MCF 10A (cell line): ENCODE measurements around the gene MAP3K8. TPM values are rescaled to one million over a fixed set of nuclear protein-coding genes. Genes with fewer than 3 reads are reported as not detected.
A peak's percentile ranks its signal among the peaks of the same experiment; 100 is the strongest.

ENCODE experiments used
- BruUV-seq: library from RNA; stranded (reverse); fragments of 400-500 nt; replicated peaks from 2 replicates; lab custom pipeline; 2021; lab: Mats Ljungman, UMichigan
- CTCF ChIA-PET: fragments of 300-600 bp; sonication (Branson Sonifier 250); formaldehyde crosslinking; extraction: SDS; loops from one replicate; lab custom pipeline; 2021; ENCODE audit warnings: antibody characterized with exemption, inconsistent platforms; lab: Yijun Ruan, JAX
- POLR2A ChIA-PET: fragments of 300-600, 350-650 bp; sonication (Branson Sonifier 250); formaldehyde crosslinking; extraction: SDS; loops from one replicate; lab custom pipeline; 2020; ENCODE audit warnings: antibody characterized with exemption, inconsistent platforms; lab: Yijun Ruan, JAX
- DNase-seq: peaks from one replicate; pipeline ENCODE4 v3.0.0-alpha.2; 2018; ENCODE audit not compliant: unreplicated experiment
- H3K27ac Mint-ChIP-seq: one replicate; pipeline ENCODE4 v1.8.0; 2022; ENCODE audit warnings: mild to moderate bottlenecking, low read depth, mixed read lengths; ENCODE audit not compliant: unreplicated experiment
- H3K27me3 Mint-ChIP-seq: one replicate; pipeline ENCODE4 v1.8.0; 2022; ENCODE audit warnings: mixed read lengths; ENCODE audit not compliant: insufficient read depth, unreplicated experiment
- H3K36me3 Mint-ChIP-seq: one replicate; pipeline ENCODE4 v1.8.0; 2022; ENCODE audit warnings: mild to moderate bottlenecking, moderate library complexity, mixed read lengths; ENCODE audit not compliant: insufficient read depth, unreplicated experiment
- H3K4me1 Mint-ChIP-seq: one replicate; pipeline ENCODE4 v1.8.0; 2022; ENCODE audit warnings: mixed read lengths; ENCODE audit not compliant: insufficient read depth, unreplicated experiment
- H3K4me3 Mint-ChIP-seq: one replicate; pipeline ENCODE4 v1.8.0; 2022; ENCODE audit warnings: mild to moderate bottlenecking, moderate library complexity, mixed read lengths; ENCODE audit not compliant: unreplicated experiment
- H3K9me3 Mint-ChIP-seq: one replicate; pipeline ENCODE4 v1.8.0; 2022; ENCODE audit warnings: mixed read lengths; ENCODE audit not compliant: unreplicated experiment
- CTCF ChIP-seq: fragments of 200-600 bp; IDR thresholded peaks from one replicate; pipeline ENCODE4 v1.8.0; 2022; ENCODE audit warnings: antibody characterized with exemption, mild to moderate bottlenecking; ENCODE audit not compliant: unreplicated experiment
- intact Hi-C: fragments of 100-400 bp; cut with micrococcal nuclease; formaldehyde crosslinking; loops from 2 replicates; pipeline ENCODE4 v1.14.1; 2022
- total RNA-seq: library from RNA; stranded (reverse); gene quantifications from 2 replicates; pipeline ENCODE4 v1.2.3, GENCODE V29; 2022

MAP3K8 gene
- total RNA-seq, 1 experiment from 2014 or later, result 1.5 TPM

- no TSS peak for BruUV-seq
- Mint-ChIP-seq H3K27me3 (no peaks in the 10 kb centered on the region), H3K27ac (peak overlapping the region; percentile 91), H3K9me3 (no peaks in the 10 kb centered on the region), H3K4me3 (no peak overlapping the region), H3K4me1 (peaks cover 19% of the 10 kb centered on the region), H3K36me3 (peaks cover 65% of the 10 kb centered on the region)
- intact Hi-C loops, result no loop called here
- no peak for TF ChIP-seq CTCF
- no peak for DNase-seq
- POLR2A ChIA-PET, result interaction anchor here (0.7 to 4.7 kb wide), 5 partner anchors 9 to 39 kb away, joined by 3 to 95 read pairs (median 8); partner anchors contain the start of gene MAP3K8
- CTCF ChIA-PET, result interaction anchor here (0.6 to 1.0 kb wide), 2 partner anchors 57 to 134 kb away, joined by 3 read pairs; no protein-coding TSS in a partner anchor
Observed at GRCh38 chr10:30448092-30448491, 14.1 kb downstream of the MAP3K8 start.

- POLR2A ChIA-PET, result interaction anchor here (1.5 to 2.1 kb wide), 5 partner anchors 8 to 31 kb away, joined by 4 to 12 read pairs (median 7); partner anchors contain the start of gene MAP3K8
- CTCF ChIA-PET, result no interaction called here
Observed at GRCh38 chr10:30453764-30454527, 20.0 kb downstream of the MAP3K8 start.

GRCh38 chr10:30454744-30455510 is 20.9 kb downstream of the MAP3K8 start:
- Mint-ChIP-seq H3K4me1 (peaks cover 24% of the 10 kb centered on the region), H3K9me3 (no peaks in the 10 kb centered on the region), H3K27ac (peak overlapping the region; percentile 77), H3K27me3 (no peaks in the 10 kb centered on the region), H3K4me3 (peak overlapping the region; percentile 23), H3K36me3 (peaks cover 43% of the 10 kb centered on the region)
- TF ChIP-seq CTCF, result no peak
- no TSS peak for BruUV-seq
- intact Hi-C loops, result loop anchor here (1.0 kb wide), 1 partner anchor 41 kb away; no protein-coding TSS in a partner anchor
- ChIA-PET CTCF (interaction anchor here (0.6 kb wide), 2 partner anchors 41 to 1674 kb away, joined by 4 to 5 read pairs; no protein-coding TSS in a partner anchor), POLR2A (interaction anchor here (0.5 to 2.1 kb wide), 9 partner anchors 9 to 475 kb away, joined by 3 to 12 read pairs (median 4); partner anchors contain the start of gene MAP3K8)
- DNase-seq, result peak; percentile 80

More at GRCh38 chr10:30453764-30454527, 20.0 kb downstream of the MAP3K8 start:
- TF ChIP-seq CTCF, result no peak
- Mint-ChIP-seq H3K36me3 (peaks cover 41% of the 10 kb centered on the region), H3K4me1 (peaks cover 24% of the 10 kb centered on the region), H3K9me3 (no peaks in the 10 kb centered on the region), H3K4me3 (peak overlapping the region; percentile 23), H3K27me3 (no peaks in the 10 kb centered on the region), H3K27ac (peak overlapping the region; percentile 77)
- intact Hi-C loops, result no loop called here
- DNase-seq, result no peak
- BruUV-seq, result no TSS peak
